ENCODE measurements around the gene CCL20. TPM values are rescaled to one million over a fixed set of nuclear protein-coding genes. Genes with fewer than 3 reads are reported as not detected.
"Not testable (repeated sequence)": the region's sequence is repeated elsewhere in the genome, so short reads cannot be mapped to it uniquely, and the experiment has no call there.

CCL20 gene, protein sequence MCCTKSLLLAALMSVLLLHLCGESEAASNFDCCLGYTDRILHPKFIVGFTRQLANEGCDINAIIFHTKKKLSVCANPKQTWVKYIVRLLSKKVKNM
- total RNA-seq: 1.0 TPM

DNA sequence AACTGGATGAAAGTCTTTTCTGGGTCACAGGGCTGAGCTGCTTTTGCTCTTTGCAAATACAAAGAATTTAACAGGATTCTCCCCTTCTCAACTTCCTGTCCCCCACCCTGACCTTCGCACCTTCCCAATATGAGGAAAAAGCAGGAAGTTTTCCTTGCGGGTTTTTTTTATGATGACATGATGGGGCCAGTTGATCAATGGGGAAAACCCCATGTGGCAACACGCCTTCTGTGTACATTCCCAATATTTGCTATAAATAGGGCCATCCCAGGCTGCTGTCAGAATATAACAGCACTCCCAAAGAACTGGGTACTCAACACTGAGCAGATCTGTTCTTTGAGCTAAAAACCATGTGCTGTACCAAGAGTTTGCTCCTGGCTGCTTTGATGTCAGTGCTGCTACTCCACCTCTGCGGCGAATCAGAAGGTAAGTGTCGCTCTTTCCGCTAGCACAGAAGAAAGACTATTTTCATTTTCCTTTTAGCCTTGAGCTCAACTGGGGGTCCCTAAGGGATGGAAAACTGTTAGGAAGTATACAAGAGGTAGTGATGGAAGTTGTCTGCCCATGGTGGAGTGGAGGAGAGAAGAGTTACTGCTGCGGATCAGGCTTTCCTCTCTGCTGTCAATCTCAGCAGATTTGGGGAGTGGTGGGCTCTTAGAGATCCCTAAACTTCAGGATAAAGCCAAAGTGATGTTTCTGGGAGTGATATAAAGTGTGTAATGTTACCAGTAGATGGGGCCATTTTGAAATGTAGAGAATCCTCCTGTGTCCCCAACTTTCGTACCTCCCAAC, at the start of gene CCL20:
Gene CCL20 (plus strand): TSS at position 281 of the 792 bp plus-strand sequence. CDS start 70 bp downstream, at position 351.
- no peak for DNase-seq (ENCODE audit: low spot score)

DNA sequence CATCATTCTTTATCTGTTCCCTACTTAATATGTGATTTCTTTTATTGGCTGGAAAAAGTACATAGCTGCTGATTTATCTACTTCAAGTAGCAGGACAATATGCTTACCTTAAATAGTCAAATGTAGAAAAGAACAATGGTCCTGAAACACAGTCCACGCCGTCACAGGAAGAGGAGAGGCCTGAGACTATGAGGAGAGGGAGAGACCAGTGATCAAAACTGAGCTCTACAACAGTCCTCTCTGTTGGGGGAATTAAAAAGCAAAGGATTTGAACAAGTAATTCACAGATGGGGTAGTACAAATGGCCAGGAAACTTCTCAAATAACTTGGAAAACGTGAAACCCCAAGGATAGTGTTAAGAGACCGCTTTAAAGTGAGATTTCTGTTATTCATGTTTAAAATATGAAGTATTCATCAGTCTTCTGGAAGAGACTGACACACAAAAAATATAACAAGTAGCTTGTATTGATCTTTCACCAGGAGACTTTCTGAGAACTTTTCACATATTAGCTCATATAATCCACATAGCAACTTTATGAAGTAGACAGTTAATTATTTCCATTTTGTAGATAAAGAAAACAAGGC, 47.8 kb upstream of the CCL20 start:
- no peak for DNase-seq (ENCODE audit: low spot score)

DNA sequence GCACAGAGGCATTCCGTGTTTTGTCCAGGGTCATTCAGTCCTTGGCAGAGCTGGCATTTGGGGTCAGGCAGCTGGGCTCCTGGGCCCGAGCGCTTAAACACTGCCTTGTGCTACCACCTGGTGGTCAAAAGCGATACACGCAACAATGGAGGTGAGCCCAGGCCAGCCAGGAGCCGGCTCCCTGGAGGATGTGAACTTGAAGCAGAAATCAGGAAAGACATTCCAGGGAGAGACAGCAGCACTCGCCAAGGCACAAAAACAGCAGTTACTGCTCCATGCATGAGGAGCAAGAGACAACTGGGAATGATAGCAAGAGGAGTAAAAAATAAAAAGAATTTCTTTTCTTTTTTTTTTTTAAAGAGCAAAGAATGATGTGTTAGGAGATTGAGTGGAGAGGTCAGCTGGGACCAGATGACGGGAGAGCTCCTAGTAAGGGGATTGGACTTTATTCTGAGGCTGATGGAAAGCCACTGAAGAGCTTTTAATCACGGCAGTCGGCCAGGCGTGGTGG, 47.2 kb upstream of the CCL20 start:
- peak; percentile 90 for DNase-seq (ENCODE audit: low spot score)

DNA sequence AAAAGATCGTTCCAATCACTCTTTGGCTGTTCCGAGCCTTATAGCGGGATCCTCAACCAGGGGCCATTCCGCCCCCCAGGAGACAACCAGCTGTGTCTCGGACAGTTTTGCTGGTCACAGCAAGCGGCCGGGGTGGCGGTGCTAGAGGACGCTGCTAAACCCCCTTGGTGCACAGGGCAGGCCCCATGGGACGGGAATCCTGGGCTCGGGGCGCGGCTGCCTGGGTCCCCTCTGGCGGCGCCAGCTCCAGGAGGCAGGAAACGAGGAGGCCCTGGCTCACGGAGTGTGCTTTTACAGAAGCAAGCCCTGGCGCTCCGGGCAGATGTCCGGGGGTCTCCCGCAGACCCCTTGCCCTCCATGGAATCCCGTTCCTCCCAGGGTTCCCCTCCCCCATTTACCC, 45.8 kb upstream of the CCL20 start:
- DNase-seq (ENCODE audit: low spot score): no peak

DNA sequence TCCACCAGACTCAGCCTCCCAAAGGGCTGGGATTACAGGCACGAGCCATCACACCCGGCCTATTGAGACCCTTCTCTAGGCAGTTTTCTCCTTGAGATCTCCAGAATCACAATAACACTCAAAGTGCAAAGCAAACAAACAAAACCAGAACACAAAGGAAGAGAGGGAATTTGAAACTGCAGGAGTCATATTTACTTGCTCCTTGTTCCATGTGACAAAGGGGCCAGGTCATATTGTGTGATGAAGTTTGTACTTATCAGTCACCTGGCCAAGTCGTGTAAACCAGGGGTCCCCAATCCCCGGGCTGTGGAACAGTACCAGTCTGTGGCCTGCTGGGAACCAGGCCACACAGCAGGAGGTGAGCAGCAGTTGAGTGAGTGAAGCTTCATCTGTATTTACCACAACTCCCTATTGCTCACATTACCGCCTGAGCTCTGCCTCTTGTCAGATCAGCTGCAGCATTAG, 41.4 kb upstream of the CCL20 start:
- no peak for DNase-seq (ENCODE audit: low spot score)

DNA sequence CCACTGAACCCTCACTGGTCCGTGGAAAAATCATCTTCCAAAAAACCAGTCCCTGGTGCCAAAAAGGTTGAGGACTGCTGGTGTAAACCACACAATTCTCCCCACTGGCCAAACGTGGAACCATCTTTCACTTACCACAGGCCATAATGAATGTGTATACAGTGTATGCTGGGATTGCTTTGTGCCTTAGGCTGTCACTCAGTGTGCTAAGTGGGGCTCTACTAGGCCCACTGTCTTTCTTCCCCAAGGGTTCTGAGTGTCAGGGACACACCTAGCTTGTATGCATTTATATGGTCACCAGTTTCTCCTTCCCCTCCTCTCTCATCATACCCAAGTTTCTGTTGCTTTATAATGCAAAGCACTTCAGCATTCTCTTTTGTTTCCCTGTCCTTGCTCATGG, 40.7 kb upstream of the CCL20 start:
- no peak for DNase-seq (ENCODE audit: low spot score)

DNA sequence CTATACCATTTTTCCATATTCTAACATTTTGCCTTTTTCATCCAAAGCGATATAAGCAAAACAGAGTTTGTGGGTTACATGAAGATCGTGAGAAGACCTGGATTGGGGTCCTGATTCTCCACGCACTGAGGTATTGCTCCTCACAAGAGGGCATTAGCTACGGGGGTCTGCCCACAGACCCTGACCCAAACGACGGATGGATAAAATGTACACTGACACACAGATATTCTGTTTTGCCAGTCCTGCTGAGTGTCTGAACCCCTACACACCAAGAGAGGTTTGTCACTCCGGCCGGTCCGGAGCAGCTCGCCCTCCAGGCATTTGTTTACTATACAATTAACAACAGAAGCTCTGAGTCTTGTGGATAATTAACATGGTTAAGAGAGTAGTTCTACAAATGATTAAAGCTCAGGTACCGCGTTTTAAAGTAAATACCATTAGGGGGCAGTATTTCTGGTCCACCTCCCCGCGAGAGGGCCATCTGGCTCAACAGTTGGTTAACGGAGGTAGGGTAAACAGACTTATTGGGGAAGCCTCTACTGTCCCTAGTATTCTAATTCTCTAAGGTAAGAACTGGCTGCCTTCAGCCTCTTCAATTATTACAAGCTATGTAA, 39.5 kb upstream of the CCL20 start:
- DNase-seq (ENCODE audit: low spot score): no peak

DNA sequence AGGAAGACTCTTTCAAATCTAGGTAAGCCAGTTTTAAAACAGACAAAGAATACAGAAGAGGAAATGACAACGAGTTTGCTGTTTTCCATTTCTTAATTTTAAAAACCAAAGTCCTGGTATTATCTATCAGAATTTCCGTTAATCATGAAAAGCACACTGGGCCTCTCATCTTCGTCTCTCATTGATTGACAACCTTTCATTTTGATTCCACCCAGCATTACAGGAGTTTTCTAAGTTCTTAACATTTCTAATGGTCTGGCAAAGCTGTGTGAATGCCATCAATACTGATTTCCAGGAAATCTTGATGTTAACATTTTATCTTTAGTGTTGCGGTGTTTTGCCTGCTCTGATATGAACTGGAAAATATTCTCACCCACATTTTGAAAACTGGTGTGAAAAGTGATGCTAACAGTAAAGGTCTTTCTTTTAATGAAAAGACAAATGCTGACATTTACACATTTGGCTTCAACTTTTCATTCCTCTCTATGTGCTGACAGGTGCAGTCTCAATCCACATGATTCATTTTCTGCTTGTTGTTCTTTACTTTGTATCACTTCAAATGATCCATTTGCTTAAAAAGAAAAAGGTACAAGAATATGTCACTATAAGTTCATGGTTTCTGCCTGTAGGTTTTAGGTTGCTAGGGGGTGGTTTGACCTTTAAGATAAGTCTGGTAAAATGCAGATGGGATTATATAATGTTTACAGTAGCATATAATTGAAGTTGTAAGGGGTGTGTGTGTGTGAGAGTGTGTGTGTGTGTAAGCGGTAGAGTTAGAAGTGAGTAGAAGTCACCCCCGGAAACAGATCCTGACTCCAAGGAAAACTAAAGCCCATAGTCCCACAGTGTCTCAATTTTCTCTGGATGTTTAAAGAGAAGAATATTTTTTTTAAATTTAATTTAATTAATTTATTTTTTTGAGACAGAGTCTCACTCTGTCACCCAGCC, 38.5 kb upstream of the CCL20 start:
- DNase-seq (ENCODE audit: low spot score): no peak

DNA sequence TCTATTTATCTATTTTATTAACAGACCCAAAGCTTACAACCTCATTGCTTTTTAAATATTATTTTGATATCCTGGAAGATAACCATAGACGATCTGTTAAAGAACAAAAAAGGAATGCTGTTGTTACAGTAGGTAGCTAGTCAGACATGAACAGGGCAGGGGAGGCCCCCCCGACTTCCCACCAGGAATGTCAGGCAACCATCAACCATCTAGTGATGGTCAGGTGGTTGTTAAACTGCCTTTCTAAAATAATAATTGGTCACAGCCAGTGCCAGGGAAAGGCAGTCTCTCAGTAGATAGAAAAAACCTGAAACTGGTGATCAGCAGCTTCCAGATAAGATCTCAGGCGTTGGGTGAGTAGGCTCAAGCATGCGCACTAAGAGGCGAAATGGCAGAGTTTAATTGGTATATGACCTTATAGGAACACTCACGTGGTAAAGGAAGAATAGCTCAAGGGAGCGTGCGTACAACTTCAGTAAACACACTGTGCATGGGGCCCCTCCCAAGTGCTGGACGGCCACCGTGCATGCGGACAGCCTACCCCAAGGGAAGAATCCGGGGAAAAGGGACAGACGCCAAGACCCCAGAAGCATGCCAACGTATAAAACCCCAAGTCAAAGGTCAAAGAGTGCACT, 32.5 kb upstream of the CCL20 start:
- DNase-seq (ENCODE audit: low spot score): peak; percentile 46

DNA sequence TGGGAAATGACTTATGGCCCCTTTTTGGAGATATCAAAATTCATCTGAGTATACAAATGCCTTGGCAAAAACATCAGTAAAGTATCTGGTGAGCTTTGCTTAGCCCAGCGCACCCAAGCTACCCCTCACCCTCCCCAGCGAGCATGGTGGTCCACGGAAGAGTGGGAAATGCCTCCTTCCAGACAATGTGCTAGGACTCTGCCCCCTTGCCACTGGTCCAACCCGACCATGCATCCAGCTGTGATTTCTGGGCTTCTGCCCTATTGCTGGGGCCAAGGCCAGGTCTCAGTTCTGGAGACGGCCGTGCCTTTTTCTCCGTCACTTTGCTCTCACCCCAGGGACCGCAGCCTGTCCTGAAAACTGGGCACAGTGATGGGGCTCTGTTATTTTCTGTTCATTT, 31.8 kb upstream of the CCL20 start:
- DNase-seq (ENCODE audit: low spot score): no peak

DNA sequence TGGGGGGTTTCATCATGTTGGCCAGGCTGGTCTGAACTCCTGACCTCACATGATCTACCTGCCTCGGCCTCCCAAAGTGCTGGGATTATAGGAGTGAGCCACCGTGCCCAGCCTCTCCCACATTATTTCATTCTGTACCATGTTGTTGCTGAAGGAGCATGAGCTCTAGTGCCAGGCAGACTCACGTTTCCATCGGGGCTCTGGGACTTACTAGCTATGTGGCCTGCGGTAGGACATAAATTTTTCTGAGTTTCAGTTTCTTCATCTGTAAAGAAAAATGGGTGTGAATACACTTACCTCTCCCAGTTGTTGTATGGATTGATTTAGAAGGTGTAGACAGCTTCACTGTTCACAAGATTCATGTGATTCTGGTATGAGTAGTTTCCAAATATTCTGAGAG, 30.8 kb upstream of the CCL20 start:
- DNase-seq (ENCODE audit: low spot score): no peak

DNA sequence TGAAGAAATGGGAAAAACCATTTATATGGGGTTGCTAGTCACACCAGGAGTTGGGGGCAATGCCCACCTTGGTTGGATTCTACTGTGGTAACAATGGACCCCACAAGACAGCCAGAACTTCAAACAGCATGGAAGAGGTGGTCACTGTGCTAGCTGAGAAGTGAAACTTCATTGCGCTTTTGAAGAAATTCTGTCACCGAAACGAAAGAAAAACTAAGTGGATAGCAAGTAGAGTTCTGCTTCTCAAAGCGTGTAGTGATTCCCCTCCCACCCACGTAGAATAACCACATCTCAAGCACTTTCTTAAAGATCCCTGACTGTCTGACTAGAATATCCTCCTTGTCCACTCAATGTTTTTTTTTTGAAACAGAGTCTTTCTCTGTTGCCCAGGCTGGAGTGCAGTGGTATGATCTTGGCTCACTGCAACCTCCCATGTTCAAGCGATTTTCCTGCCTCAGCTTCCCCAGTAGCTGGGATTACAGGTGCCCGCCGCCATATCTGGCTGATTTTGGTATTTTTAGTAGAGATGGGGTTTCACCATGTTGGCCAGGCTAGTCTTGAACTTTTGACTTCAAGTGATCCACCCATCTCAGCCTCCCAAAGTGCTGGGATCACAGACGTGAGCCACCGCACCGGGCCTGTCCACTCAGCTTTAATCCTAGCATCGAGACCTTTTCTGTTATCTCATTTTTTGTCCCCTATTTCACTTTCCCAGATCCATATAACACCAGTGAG, 30.1 kb upstream of the CCL20 start:
- DNase-seq (ENCODE audit: low spot score): no peak

DNA sequence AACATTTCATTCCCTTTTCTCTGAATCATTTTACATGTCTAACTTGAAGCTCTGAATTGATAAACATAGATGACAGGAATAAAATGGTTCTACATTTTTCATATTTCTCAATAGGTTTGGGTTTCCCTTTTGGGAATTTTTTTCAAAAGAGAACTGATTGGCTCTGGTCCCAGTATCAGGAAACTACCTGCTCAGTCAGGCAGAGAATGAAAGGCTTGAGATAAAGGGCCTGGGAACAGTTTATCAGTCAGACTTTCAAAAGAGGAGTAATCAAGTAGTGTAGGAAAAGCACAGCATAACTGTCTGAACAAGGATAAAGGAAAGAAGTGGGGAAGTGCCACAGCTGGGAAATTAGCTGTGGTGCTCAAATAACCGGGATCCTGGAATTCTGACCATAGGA, 28.3 kb upstream of the CCL20 start:
- no peak for DNase-seq (ENCODE audit: low spot score)

DNA sequence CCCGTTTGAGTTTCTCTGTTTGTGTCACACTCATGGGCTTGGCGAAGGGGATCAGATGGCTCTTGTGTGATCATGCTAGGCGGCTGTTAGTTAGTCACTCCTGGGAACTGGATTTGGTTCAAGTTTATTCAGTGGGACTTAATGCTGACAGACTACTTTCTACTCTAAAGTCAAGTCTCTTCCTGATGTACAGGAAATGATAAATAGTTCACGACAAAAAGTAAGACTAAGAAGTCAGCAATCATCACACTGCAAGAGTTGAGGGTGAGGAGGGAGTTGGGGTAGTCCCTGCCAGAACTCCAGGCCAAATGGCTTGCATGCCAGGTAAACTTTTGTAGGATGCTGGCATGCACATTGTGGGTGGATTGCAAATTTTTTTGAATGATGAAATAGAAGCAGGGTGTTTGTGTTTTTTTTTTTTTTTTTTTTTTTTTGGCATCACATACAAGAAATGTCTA, 25.1 kb upstream of the CCL20 start:
- no peak for DNase-seq (ENCODE audit: low spot score)

DNA sequence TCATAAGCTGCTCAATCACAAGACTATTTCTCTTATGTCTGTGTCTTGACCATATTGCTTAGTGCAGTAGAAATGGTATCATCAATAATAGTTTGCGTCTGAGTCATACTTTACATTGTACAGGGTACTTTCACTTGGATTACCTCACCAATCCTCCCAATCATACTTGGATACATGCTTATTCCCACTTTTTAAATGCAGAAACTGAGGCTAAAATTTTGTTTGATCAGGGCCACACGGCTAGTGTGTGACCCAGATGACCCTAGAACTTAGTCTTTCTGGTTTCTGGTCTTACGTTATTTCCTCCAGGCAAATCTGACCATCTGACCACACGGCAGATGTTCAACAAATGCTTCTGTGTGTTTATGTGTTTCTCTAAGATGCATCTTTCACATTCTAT, 23.8 kb upstream of the CCL20 start:
- no peak for DNase-seq (ENCODE audit: low spot score)

DNA sequence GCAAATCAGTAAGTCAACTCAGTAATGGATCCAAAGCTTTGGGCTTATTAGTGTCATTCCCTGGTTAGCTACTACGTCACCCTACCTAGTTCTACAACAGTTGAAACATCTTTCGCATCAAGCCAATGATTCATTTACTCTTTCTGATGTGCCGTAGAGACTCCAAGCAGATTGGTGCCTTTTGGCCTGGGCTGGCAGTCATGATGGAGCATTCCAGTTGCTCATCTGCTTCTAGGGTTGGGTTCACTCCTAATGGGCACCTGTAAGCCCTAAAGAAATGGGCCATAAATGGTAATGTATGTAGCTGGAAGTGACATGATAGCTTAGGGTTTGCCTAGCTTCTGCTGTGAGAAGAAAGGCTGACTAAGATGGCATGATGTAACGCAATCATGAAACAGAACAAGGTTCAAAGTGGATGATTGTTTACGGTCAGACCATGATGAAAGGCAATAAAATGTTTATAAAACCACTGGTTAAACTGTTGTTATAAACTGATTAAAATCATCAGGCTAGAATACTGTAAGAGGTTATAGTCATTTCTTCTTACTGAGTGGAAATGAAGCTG, 20.4 kb upstream of the CCL20 start:
- no peak for DNase-seq (ENCODE audit: low spot score)

DNA sequence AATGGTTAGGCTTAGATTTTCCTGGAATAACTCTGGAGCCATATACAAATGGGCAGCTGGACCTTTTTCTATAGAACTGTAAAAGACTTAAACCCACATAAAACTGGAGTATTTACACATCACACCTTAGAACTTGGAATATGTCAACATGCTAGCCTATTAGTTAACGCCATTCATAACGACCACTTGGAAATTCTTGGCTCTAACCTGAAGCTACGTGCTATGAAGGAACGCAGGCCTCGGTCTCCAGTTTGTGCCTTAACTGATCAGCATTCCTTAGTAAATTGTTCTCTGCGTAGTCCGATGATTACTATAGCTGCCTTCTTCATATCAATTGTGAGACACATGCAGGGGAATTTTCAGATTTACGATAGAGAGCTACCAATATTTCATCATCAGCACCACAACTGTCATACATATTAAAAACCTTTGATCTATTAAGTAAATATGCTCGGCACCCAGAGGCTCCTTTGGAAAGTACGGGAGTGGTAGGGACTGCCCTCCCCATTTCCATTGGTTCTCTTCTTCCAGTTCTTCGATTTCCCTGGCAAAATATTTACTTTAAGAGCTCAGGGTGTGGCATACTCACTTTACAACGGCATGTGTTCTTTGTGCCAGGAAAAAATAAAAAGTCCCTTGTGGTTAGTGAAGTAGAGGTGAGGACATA, 17.5 kb upstream of the CCL20 start:
- DNase-seq (ENCODE audit: low spot score): peak; percentile 72

DNA sequence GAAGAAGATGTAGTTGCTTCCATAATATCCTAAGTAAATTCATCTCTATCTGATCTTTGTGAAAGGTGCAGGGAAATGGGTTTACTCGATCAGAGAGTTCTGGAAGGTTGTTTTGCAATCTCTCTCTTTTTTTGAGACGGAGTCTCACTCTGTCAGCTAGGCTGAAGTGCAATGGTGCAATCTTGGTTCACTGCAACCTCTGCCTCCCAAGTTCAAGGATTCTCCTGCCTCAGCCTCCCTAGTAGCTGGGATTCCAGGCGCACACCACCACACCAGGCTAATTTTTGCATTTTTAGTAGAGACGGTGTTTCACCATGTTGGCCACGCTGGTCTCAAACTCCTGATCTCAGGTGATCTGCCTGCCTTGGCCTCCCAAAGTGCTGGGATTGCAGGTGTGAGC, 16.9 kb upstream of the CCL20 start:
- not testable (repeated sequence) for DNase-seq (ENCODE audit: low spot score)

DNA sequence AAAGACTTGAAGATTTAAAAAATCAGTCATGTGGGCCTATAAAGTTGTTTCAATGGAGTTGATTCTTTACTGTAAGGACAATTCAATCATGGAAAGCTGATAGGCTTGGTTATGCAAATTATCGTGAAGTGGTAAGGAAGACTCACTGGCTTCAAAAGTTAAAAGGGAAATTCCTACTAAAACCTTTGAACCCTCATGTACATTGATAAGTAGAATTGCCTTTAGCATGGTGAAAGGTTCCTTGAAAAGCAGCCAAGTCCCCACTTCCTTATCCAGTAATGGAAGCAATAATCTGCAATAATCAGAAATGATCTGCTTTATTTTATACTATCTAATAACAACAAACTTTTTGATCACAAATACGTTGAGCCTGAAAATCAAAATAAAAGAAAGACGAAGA, 14.4 kb upstream of the CCL20 start:
- DNase-seq (ENCODE audit: low spot score): peak; percentile 39
